Measurements from ENCODE around the gene RBM48. TPM values are rescaled to one million over a fixed set of nuclear protein-coding genes. Genes with fewer than 3 reads are reported as not detected.

Gene RBM48
- total and polyA plus RNA-seq, 2 of the 13 experiments (the other 11 are each of a cell fraction or from before 2014, with no cell fraction given), result 7.2 to 12.2 TPM

- TF ChIP-seq RERE (CRISPR knock-in tag; IDR thresholded peaks at IDR 0.05; ENCODE audit: low read depth) (no peak), KMT2B (CRISPR knock-in tag; IDR thresholded peaks at IDR 0.05) (peak; percentile 94), MEIS2 (CRISPR knock-in tag; IDR thresholded peaks at IDR 0.05) (no peak), STAT5B (CRISPR knock-in tag; IDR thresholded peaks at IDR 0.05) (no peak), SP5 (CRISPR knock-in tag; IDR thresholded peaks at IDR 0.05; ENCODE audit: borderline replicate concordance, low read depth) (peak; percentile 83), SIN3A (IDR thresholded peaks at IDR 0.05; ENCODE audit: borderline replicate concordance, low read depth, low read length) (peak; percentile 89; the same call in 1 of the 2 replicates), NCOA2 (CRISPR knock-in tag; IDR thresholded peaks at IDR 0.05) (no peak), ZNF598 (CRISPR knock-in tag; IDR thresholded peaks at IDR 0.05; ENCODE audit: borderline replicate concordance) (peak; percentile 16; the same call in 1 of the 2 replicates), ZNF230 (CRISPR knock-in tag; IDR thresholded peaks at IDR 0.05) (no peak; the same call in 1 of the 2 replicates), ZSCAN22 (CRISPR knock-in tag; IDR thresholded peaks at IDR 0.05) (no peak), ZNF143 (CRISPR knock-in tag; IDR thresholded peaks at IDR 0.05) (no peak; the same call in 1 of the 2 replicates), GTF3A (CRISPR knock-in tag; conservative IDR thresholded peaks at IDR 0.05) (no peak), ZFP90 (CRISPR knock-in tag; IDR thresholded peaks at IDR 0.05; ENCODE audit: borderline replicate concordance) (0 out of 2 replicates have a peak, but pooled peaks have one; percentile 56), THAP9 (CRISPR knock-in tag; IDR thresholded peaks at IDR 0.05; ENCODE audit: borderline replicate concordance) (peak; percentile 93), KLF6 (CRISPR knock-in tag; IDR thresholded peaks at IDR 0.05) (no peak; the same call in none of the 2 replicates), NFATC3 (CRISPR knock-in tag; IDR thresholded peaks at IDR 0.05) (0 out of 2 replicates have a peak, but pooled peaks have one; percentile 82), TOE1 (CRISPR knock-in tag; IDR thresholded peaks at IDR 0.05) (no peak), SMAD9 (CRISPR knock-in tag; IDR thresholded peaks at IDR 0.05) (no peak), ZKSCAN8 (CRISPR knock-in tag; IDR thresholded peaks at IDR 0.05; ENCODE audit: borderline replicate concordance) (peak; percentile 13; the same call in 1 of the 2 replicates)
- TF ChIP-seq, protein P1, sequence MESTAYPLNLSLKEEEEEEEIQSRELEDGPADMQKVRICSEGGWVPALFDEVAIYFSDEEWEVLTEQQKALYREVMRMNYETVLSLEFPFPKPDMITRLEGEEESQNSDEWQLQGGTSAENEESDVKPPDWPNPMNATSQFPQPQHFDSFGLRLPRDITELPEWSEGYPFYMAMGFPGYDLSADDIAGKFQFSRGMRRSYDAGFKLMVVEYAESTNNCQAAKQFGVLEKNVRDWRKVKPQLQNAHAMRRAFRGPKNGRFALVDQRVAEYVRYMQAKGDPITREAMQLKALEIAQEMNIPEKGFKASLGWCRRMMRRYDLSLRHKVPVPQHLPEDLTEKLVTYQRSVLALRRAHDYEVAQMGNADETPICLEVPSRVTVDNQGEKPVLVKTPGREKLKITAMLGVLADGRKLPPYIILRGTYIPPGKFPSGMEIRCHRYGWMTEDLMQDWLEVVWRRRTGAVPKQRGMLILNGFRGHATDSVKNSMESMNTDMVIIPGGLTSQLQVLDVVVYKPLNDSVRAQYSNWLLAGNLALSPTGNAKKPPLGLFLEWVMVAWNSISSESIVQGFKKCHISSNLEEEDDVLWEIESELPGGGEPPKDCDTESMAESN (CRISPR knock-in tag; conservative IDR thresholded peaks at IDR 0.05), result peak; percentile 48; the same call in 1 of the 2 replicates
Observed at GRCh38 chr7:92528188-92528957, at the start of gene RBM48, which contains the start of gene PEX1 (continued).
